GM12872 (cell line): ENCODE data around the gene LMO7.

Source experiments
- TF ChIP-seq, protein P1 (sequence below): IDR thresholded peaks from 3 replicates; pipeline ENCODE4 v1.5.1; 2011; ENCODE audit warnings: low read depth, mild to moderate bottlenecking, low read length, moderate library complexity; ENCODE audit not compliant: insufficient read depth

LMO7 gene

DNA sequence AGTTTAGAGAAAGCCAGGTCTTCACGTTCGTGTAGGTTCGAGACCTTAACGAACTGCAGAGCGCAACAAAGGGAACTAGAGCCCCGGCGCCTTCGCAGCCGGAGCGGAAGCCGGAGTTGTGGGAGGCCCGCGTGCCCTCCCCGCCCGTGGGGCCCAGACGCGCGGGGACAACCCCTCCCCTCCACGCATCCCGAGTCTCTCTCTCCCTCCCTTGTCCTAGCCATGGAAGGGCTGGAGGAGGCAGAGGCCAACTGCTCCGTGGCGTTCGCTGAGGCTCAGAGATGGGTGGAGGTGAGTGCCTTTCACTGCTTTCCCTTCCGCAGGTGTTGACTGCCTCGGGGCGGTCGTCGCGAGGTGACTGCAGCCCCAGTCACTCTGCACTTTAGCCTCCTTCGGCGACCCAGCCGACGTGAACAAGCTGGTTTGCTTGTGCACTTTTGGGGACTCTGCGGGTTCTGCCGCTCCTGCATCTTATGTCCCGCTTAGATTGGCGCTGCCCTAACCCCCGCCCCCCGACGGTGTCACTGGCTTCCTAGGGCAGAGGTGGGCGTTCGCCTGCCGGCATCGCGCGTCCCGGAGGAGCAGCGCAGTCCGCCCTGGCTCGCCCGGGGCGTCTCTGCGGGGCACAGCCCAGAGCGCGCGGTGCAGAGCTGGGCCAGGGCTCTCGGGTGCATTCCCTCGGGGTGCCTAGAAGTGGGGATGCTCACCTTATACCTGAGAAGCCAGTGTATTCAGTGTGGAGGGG is 478 bp downstream of the LMO7 start:
- TF ChIP-seq, protein P1, sequence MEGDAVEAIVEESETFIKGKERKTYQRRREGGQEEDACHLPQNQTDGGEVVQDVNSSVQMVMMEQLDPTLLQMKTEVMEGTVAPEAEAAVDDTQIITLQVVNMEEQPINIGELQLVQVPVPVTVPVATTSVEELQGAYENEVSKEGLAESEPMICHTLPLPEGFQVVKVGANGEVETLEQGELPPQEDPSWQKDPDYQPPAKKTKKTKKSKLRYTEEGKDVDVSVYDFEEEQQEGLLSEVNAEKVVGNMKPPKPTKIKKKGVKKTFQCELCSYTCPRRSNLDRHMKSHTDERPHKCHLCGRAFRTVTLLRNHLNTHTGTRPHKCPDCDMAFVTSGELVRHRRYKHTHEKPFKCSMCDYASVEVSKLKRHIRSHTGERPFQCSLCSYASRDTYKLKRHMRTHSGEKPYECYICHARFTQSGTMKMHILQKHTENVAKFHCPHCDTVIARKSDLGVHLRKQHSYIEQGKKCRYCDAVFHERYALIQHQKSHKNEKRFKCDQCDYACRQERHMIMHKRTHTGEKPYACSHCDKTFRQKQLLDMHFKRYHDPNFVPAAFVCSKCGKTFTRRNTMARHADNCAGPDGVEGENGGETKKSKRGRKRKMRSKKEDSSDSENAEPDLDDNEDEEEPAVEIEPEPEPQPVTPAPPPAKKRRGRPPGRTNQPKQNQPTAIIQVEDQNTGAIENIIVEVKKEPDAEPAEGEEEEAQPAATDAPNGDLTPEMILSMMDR, result no peak

DNA sequence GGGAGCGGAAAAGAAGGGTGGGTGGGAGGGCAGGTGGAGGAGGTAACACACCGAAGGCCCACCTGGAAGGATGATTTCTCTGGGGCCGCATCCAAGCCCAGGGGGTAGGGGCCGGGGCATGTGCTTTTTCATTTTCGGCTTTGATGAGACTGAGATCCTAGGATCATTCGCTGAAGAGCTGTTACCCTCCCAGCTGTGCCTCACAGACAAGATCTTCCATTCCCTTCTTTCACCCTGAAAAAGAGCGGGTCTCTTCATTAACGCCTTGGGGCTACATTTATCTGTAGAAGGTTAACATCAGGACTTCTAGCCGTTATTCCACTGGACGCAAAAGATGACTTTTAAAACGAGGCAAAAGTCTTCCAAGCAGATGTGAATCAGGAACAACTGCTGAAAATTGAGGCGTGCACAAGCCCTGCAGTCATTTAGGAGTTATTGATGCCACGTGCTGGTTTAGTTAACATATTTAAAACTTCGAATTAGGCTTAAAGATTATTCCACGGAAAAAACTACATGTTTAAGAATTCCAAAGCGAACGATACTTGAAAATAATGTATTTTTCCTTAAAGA is 1.1 kb downstream of the LMO7 start:
- TF ChIP-seq, protein P1, result no peak

DNA sequence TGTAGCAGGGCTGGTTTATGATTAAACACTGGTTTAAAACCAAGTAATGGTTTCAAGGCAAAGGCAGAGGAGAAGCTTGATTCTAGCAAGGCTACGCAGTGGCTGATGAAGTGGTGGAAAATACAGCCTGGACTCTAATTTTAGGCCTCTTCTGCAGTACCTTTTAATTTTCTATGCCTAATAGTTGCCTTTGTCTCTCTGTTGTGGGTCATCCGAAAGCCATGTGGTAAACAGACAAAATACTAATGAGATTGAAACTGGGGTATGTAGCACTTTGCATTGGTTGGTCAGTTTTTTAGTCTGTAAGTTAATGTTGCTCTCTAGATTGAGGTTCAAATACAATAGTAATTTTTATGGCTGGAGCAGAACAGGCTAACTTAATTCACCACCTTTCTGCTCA is 3.3 kb downstream of the LMO7 start:
- TF ChIP-seq, protein P1, result no peak

DNA sequence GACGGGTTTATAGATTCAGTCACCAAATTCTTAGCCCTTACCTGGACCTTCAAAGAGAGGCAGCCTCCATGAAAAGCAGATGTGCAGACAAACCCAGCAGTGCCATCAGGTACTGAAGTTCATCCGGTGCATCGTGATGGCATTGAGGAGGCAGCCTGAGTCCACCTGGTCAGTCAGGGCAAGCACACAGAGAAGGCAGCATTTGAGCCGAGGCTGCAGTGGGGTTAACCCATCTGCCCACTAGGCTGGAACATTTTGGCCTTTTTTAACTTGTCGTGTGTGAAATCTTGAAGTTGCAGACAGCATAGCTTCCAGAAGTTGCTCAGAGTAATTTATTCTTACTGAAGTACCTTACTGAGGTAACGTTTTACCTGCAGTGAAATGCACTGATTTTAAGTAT is 4.9 kb downstream of the LMO7 start:
- TF ChIP-seq, protein P1, result no peak

DNA sequence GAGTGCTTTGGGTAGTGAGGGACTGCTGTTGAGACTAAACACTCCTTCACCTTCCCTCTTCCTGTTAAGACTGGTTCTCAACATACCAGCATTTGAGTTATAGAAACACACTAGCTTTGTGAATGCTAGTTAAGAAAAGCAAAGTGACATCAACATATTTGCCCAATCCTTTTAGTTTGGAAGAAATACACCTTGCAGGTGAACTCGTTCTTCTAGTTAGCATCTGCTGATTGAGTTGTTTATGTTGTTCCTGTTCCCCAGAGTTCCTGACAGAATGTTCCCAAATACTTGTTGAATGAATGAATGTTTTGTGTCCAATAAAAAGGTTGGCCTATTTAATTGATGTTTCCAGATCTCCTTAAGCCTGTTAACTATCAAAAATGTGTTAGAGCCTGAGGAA is 7.1 kb downstream of the LMO7 start:
- TF ChIP-seq, protein P1, result no peak

DNA sequence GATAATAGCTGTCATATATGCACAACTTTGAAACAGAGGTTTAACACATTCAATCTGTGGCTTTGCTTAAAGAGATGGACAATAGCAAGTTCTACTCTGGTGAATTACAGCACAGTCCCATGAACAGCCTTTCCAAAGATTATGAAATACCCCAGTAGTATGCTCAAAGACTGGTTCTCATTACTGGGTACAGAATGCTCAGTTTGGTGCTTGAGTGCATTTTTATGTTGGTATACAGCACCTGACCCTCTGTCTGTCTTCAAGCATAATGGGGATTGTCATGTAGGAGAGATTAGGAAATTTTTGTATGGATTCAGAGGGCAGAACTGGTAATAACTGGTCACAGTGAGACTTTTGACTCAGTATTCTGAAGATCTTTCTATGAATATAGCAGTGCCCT is 7.6 kb downstream of the LMO7 start:
- TF ChIP-seq, protein P1, result no peak

DNA sequence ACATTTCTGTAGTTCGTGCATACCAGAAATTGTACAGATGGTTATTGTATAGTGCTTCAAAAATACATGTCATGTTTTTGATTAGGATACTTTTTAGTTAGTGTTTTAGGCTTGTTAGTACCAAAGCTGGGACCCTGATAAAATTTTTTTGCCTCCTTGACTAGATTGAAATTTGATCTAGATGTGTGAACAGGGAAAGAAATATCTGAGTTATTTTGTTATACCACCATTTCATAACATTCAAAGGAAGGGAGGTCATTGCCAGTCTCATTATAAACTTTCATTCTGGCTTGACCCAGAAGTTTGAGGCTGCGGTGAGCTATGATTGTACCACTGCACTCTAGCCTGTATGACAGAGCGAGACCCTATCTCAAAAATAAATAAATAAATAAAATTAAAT is 9.0 kb downstream of the LMO7 start:
- TF ChIP-seq, protein P1, result no peak
